ENCODE measurements around the gene EHMT1. TPM values are rescaled to one million over a fixed set of nuclear protein-coding genes. Genes with fewer than 3 reads are reported as not detected.

EHMT1 gene
- total and polyA plus RNA-seq, 8 donors, result 29.9 to 51.1 (median 32.6) TPM

DNA sequence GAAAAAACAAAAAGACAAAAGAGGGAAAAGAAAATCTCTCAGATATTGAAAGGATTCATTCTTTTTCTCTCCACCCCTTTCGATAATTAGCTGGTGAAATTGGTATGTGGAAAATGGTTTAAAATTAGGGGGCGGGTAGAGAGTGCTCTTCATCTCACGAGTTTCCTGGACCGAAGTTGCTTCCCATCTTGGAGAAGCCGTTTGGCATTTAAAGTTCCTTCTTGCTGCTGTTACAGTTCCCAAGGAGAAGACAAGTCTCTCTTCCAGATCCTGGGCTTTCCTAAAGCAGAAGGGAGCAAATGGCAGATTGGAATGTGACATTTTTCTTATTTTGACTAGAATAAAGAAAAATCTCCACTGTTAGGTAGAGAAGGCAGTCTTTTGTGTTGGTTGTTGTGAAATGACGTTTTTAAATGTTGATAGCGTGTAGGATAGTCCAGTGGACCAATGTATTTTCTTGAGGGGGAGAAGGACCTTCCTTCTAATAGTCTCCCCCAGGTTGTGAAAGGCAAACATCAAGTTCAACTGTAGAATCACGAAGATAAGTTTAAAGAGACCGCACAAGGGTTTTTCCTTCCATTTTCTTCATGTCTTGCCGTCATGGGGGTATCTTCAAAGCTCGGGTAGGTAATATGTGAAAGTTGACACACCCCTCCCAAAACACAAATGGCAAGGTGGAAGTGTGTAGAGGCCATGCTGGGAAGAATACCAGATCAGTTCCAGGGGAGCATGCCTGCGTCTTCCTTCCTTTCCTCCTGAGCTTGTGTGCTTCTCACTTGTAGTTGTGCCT lies 77.5 kb downstream of the EHMT1 start:
- ATAC-seq, result no peak

DNA sequence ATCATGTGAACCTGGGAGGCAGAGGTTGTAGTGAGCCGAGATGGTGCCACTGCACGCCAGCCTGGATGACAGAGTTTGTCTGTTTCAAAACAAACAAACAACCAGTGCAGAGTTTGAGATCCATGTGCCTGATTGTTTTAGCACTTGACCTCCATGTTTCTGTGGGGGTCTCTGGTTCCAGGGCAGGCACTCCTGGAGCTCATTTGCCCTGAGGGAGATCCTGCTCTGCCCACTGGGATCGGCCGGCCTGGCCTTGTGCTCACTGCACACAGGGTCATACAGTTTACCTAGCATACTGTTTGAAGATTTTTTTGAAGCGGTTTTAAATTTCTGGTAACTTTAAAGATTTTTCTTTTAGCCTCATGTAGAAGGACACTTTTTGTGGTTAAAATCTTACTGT lies 78.4 kb downstream of the EHMT1 start:
- Histone ChIP-seq H3K4me3 (no peak overlapping the region), H3K27me3 (no peaks in the 10 kb centered on the region), H3K9me3 (no peaks in the 10 kb centered on the region), H3K36me3 (no peaks in the 10 kb centered on the region), H3K4me1 (no peaks in the 10 kb centered on the region), H3K27ac (no peak overlapping the region)
- FAIRE-seq (no peak), DNase-seq (no peak), ATAC-seq (no peak)
- intact Hi-C loops (cut with DNase I), result loop anchor here in 1 of 3 donors (10.0 kb wide), 1 partner anchor 132 kb away; no protein-coding TSS in a partner anchor
- no peak for TF ChIP-seq CTCF (IDR thresholded peaks at IDR 0.05)
- WGBS, 2 donors, result 92% methylated on average over 5 of the region's 5 CpGs

More for the DNA sequence above, 77.5 kb downstream of the EHMT1 start:
- DNase-seq (no peak), FAIRE-seq (no peak)
- Histone ChIP-seq H3K4me1 (no peaks in the 10 kb centered on the region), H3K9me3 (no peaks in the 10 kb centered on the region), H3K27me3 (no peaks in the 10 kb centered on the region), H3K27ac (no peak overlapping the region), H3K4me3 (no peak overlapping the region), H3K36me3 (no peaks in the 10 kb centered on the region)
- WGBS, 2 donors, result 75 to 82% methylated on average over 12 of the region's 12 CpGs
- intact Hi-C loops (cut with DNase I), result loop anchor here in 1 of 3 donors (10.0 kb wide), 1 partner anchor 132 kb away; no protein-coding TSS in a partner anchor
- TF ChIP-seq CTCF (IDR thresholded peaks at IDR 0.05), result no peak

DNA sequence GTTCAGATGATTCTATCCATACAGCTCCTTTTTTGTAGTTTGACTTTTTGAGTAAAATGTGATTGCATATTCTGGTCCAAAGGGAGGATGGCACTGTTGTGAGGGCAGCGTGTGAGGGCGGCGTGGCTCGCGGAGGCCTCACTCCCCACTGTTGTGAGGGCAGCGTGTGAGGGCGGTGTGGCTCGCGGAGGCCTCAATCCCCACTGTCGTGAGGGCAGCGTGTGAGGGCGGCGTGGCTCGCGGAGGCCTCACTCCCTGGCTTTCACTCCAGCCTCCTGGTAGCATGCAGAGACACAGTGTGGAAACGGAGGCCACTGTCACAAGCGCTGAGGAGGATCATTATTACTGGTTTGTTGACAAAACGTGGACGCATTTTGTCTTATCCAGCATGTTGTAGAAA lies 79.0 kb downstream of the EHMT1 start:
- H3K27ac ChIP-seq, result no peak overlapping the region
- intact Hi-C loops (cut with DNase I), result loop anchor here in 1 of 3 donors (10.0 kb wide), 1 partner anchor 133 kb away; no protein-coding TSS in a partner anchor
- no peaks in the 10 kb centered on the region for H3K36me3 ChIP-seq
- no peak for TF ChIP-seq CTCF (IDR thresholded peaks at IDR 0.05)
- H3K27me3 ChIP-seq, result no peaks in the 10 kb centered on the region
- no peaks in the 10 kb centered on the region for H3K4me1 ChIP-seq
- ATAC-seq (no peak), FAIRE-seq (no peak), DNase-seq (no peak)
- WGBS, 2 donors, result 93 to 94% methylated on average over 19 of the region's 19 CpGs
- H3K9me3 ChIP-seq, result no peaks in the 10 kb centered on the region
- no peak overlapping the region for H3K4me3 ChIP-seq

- intact Hi-C loops (cut with DNase I), result no loop called here
- no peaks in the 10 kb centered on the region for H3K36me3 ChIP-seq
- FAIRE-seq, result no peak
- no peak for ATAC-seq
- no peaks in the 10 kb centered on the region for H3K9me3 ChIP-seq
- no peak overlapping the region for H3K27ac ChIP-seq
- no peak for TF ChIP-seq CTCF (IDR thresholded peaks at IDR 0.05)
- DNase-seq, result no peak
- H3K4me3 ChIP-seq, result no peak overlapping the region
- H3K27me3 ChIP-seq, result no peaks in the 10 kb centered on the region
- no peaks in the 10 kb centered on the region for H3K4me1 ChIP-seq
- WGBS, 2 donors, result 94 to 95% methylated on average over 4 of the region's 4 CpGs
Measured at GRCh38 chr9:137700911-137701310, 82.1 kb downstream of the EHMT1 start.
